Epithelial cell of esophagus (primary cell): ENCODE data around the gene SLC39A11.

Experiments
- DNase-seq: peaks from one replicate; pipeline ENCODE4 v3.0.0; 2010; ENCODE audit warnings: low read depth
- H3K4me3 ChIP-seq: 2 replicates; pipeline ENCODE4 v1.5.1; 2011; ENCODE audit warnings: mild to moderate bottlenecking, low read length, control low read depth
- TF ChIP-seq, protein P1 (sequence below): IDR thresholded peaks from 2 replicates; pipeline ENCODE4 v1.5.1; 2011; ENCODE audit warnings: low read depth, mild to moderate bottlenecking, low read length, control low read depth, inconsistent platforms; ENCODE audit not compliant: insufficient read depth; ENCODE audit errors: missing control alignments

SLC39A11 gene

DNA sequence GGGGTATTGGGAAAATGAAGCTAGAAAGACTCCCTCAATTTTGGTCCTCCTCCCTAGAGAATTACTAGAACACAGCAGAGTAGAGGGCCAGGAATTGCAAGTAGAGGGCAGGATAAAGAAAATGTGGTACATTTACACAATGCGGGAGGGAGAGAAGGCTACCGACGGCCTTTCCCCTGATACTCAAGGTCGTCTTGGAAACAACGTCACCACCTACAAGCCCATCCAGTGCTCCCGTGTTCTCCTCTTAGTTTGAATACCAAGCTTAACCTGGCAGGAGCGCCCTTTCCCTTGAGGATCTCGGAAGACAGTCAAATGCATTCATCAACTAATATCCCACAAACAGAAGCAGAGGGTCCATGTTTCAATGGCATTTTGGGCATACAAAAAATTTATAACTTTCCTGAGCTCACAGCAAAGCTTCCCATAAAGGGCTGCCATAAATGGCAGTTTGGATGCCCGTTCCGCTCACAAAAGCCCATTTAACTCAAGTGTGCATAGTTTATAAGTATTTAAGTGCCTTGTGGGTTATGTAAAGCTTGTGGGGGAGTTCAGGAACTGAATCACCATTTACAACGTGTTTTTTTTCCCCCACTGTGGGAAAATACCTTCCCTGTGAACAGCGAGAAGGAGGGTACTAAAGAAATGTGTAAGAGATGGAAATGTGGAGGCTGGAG is 414.6 kb downstream of the SLC39A11 start:
- DNase-seq: no peak
- TF ChIP-seq, protein P1, sequence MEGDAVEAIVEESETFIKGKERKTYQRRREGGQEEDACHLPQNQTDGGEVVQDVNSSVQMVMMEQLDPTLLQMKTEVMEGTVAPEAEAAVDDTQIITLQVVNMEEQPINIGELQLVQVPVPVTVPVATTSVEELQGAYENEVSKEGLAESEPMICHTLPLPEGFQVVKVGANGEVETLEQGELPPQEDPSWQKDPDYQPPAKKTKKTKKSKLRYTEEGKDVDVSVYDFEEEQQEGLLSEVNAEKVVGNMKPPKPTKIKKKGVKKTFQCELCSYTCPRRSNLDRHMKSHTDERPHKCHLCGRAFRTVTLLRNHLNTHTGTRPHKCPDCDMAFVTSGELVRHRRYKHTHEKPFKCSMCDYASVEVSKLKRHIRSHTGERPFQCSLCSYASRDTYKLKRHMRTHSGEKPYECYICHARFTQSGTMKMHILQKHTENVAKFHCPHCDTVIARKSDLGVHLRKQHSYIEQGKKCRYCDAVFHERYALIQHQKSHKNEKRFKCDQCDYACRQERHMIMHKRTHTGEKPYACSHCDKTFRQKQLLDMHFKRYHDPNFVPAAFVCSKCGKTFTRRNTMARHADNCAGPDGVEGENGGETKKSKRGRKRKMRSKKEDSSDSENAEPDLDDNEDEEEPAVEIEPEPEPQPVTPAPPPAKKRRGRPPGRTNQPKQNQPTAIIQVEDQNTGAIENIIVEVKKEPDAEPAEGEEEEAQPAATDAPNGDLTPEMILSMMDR: no peak
- no peak overlapping the region for H3K4me3 ChIP-seq

DNA sequence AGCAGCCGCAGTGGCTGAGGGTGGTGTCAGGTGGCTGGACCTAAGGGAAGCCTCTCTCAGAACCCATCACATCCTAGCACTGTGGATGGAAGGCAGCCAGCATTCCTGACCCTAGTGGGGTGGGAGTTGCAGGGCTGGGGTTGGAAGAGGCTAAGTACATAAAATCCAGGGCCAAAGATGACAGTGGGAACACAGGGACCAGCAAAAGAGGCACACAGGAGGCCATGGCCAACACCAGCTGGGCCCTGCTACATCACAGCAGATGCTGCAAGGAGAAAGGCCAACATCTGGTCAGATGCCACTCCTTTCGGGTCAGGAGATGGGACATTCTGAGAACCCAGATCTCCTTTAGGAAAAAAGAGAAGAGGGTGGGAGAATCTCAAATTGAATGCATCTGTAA is 415.4 kb downstream of the SLC39A11 start:
- DNase-seq: no peak
- H3K4me3 ChIP-seq: no peak overlapping the region
- TF ChIP-seq, protein P1: no peak

GRCh38 chr17:72672729-72673128 is 419.8 kb downstream of the SLC39A11 start:
- H3K4me3 ChIP-seq: no peak overlapping the region
- DNase-seq: no peak
- TF ChIP-seq, protein P1: no peak

GRCh38 chr17:72671016-72671415 is 421.5 kb downstream of the SLC39A11 start:
- DNase-seq: no peak
- TF ChIP-seq, protein P1: no peak
- H3K4me3 ChIP-seq: no peak overlapping the region

- TF ChIP-seq, protein P1: no peak
- H3K4me3 ChIP-seq: no peak overlapping the region
- no peak for DNase-seq
Observed at GRCh38 chr17:72667096-72668063, 425.1 kb downstream of the SLC39A11 start.

DNA sequence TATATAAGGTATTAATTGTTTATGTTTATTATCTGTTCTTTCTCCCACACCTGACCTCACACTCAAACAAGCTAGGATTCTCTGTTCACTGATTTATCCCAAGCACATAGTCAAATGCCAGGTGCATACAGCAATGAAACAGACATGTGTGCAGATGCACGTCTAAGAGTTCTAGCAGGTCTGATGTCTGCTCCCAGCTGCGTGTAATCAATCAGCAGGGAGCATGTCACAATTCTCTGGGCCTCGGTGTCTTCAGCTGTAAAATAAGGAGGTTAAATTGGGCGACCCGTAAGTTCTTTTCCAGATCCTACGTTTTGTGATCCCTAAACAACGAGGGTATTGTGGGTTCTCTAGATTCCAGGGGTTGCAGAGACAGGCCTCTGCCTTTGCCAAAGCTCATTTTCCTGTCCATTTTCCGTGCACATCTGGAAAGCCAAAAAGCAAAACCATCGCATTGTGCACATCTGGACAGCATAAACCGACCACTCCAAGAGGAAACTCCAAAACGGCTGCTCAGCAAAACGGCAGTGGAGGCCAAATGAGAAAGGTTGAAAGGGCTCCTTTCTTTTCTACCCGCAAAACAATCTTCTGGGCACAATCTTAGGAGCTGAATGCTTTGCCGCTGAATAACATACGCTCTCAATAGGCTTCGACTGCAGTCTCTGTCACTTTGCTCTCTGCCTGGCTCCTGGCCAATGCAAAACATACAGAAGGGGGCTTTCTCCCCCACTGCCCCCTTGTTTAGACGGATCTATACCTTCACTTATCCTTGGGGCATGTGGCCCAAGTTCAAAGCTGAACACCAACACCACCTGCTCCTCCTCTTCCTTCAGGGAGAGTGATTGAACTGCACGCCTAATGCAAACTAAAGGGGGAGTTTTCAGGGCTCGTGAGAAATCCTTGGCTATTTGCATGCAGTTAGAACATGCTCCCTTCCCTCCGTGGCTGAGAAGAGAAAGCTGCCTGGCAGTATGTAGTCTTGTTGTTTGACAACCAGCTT is 426.3 kb downstream of the SLC39A11 start:
- TF ChIP-seq, protein P1: no peak
- DNase-seq: no peak
- no peak overlapping the region for H3K4me3 ChIP-seq
